WTC11 (cell line): ENCODE results near the gene C6orf136. TPM values are rescaled to one million over a fixed set of nuclear protein-coding genes. Genes with fewer than 3 reads are reported as not detected.

ENCODE experiments used
- ATF1 ChIP-seq: sonication (generic); formaldehyde crosslinking; IDR thresholded peaks from 2 replicates; pipeline ENCODE4 v1.8.1; 2023; ENCODE audit warnings: mild to moderate bottlenecking, moderate library complexity, missing genetic modification reagents
- CREB1 ChIP-seq: sonication (generic); formaldehyde crosslinking; IDR thresholded peaks from 2 replicates; pipeline ENCODE4 v1.8.0; 2023; ENCODE audit warnings: mild to moderate bottlenecking, missing genetic modification reagents
- CTCF ChIP-seq: fragments of 200-600 bp; IDR thresholded peaks from 2 replicates; pipeline ENCODE4 v1.8.0; 2022; ENCODE audit warnings: antibody characterized with exemption
- ETV6 ChIP-seq: sonication (generic); formaldehyde crosslinking; IDR thresholded peaks from 2 replicates; pipeline ENCODE4 v1.8.1; 2022; ENCODE audit warnings: mild to moderate bottlenecking, missing genetic modification reagents
- FOXJ3 ChIP-seq: sonication (generic); formaldehyde crosslinking; IDR thresholded peaks from 2 replicates; pipeline ENCODE4 v1.9.0; 2021; ENCODE audit warnings: missing genetic modification reagents, mild to moderate bottlenecking, borderline replicate concordance
- GABPB1 ChIP-seq: sonication (generic); formaldehyde crosslinking; IDR thresholded peaks from 2 replicates; pipeline ENCODE4 v1.8.1; 2023; ENCODE audit warnings: mild to moderate bottlenecking, missing genetic modification reagents
- GRHL2 ChIP-seq: fragments of 250-450 bp; sonication (Bioruptor Pico); IDR thresholded peaks from 2 replicates; pipeline ENCODE4 v1.8.0; 2022; ENCODE audit warnings: mild to moderate bottlenecking, moderate library complexity; ENCODE audit not compliant: insufficient replicate concordance, severe bottlenecking
- HMGXB4 ChIP-seq: sonication (generic); formaldehyde crosslinking; IDR thresholded peaks from 2 replicates; pipeline ENCODE4 v1.8.1; 2023; ENCODE audit warnings: mild to moderate bottlenecking, moderate library complexity, missing genetic modification reagents
- IRF2 ChIP-seq: sonication (generic); formaldehyde crosslinking; IDR thresholded peaks from 2 replicates; pipeline ENCODE4 v1.8.0; 2022; ENCODE audit warnings: low read depth, missing genetic modification reagents, borderline replicate concordance
- JUN ChIP-seq: sonication (generic); formaldehyde crosslinking; IDR thresholded peaks from 2 replicates; pipeline ENCODE4 v1.8.0; 2023; ENCODE audit warnings: mild to moderate bottlenecking, missing genetic modification reagents
- NFYB ChIP-seq: sonication (generic); formaldehyde crosslinking; conservative IDR thresholded peaks from 2 replicates; pipeline ENCODE4 v1.8.0; 2022; ENCODE audit warnings: low read depth, missing genetic modification reagents
- NR1H2 ChIP-seq: sonication (generic); formaldehyde crosslinking; IDR thresholded peaks from 2 replicates; pipeline ENCODE4 v1.9.0; 2021; ENCODE audit warnings: mild to moderate bottlenecking, moderate library complexity, missing genetic modification reagents
- NR3C1 ChIP-seq: sonication (generic); formaldehyde crosslinking; conservative IDR thresholded peaks from 2 replicates; pipeline ENCODE4 v1.8.1; 2023; ENCODE audit warnings: low read depth, mild to moderate bottlenecking, missing genetic modification reagents
- PRDM15 ChIP-seq: sonication (generic); formaldehyde crosslinking; IDR thresholded peaks from 2 replicates; pipeline ENCODE4 v1.8.0; 2022; ENCODE audit warnings: missing genetic modification reagents
- PRRX2 ChIP-seq: fragments of 250-450 bp; sonication (Bioruptor Pico); IDR thresholded peaks from 2 replicates; pipeline ENCODE4 v1.8.0; 2021; ENCODE audit warnings: mild to moderate bottlenecking
- ZBTB21 ChIP-seq: sonication (generic); formaldehyde crosslinking; IDR thresholded peaks from 2 replicates; pipeline ENCODE4 v1.8.1; 2023; ENCODE audit warnings: mild to moderate bottlenecking, missing genetic modification reagents, borderline replicate concordance
- ZBTB43 ChIP-seq: sonication (generic); formaldehyde crosslinking; IDR thresholded peaks from 2 replicates; pipeline ENCODE4 v1.8.1; 2023; ENCODE audit warnings: mild to moderate bottlenecking, missing genetic modification reagents
- ZNF532 ChIP-seq: fragments of 250-450 bp; sonication (Bioruptor Pico); IDR thresholded peaks from 2 replicates; pipeline ENCODE4 v1.9.0; 2021; ENCODE audit warnings: mild to moderate bottlenecking, borderline replicate concordance
- total RNA-seq: library from RNA; stranded (reverse); gene quantifications from 3 replicates; pipeline ENCODE4 v1.2.3, GENCODE V29; 2021
- TF ChIP-seq, protein P1 (sequence below): sonication (generic); formaldehyde crosslinking; IDR thresholded peaks from 2 replicates; pipeline ENCODE4 v1.8.1; 2023; ENCODE audit warnings: mild to moderate bottlenecking, missing genetic modification reagents, moderate library complexity
- TF ChIP-seq, protein P2 (sequence below): sonication (generic); formaldehyde crosslinking; IDR thresholded peaks from 2 replicates; pipeline ENCODE4 v1.8.1; 2022; ENCODE audit warnings: mild to moderate bottlenecking, moderate library complexity, missing genetic modification reagents
- TF ChIP-seq, protein P3 (sequence below): sonication (generic); formaldehyde crosslinking; IDR thresholded peaks from 2 replicates; pipeline ENCODE4 v1.8.1; 2023; ENCODE audit warnings: mild to moderate bottlenecking, missing genetic modification reagents, moderate library complexity
- TF ChIP-seq, protein P4 (sequence below): sonication (generic); formaldehyde crosslinking; conservative IDR thresholded peaks from 2 replicates; pipeline ENCODE4 v1.8.1; 2022; ENCODE audit warnings: mild to moderate bottlenecking, missing genetic modification reagents

The C6orf136 gene
- total RNA-seq, 1 experiment from 2014 or later = 26.5 TPM

- TF ChIP-seq ZBTB43 (CRISPR knock-in tag) = no peak
- TF ChIP-seq, protein P1, sequence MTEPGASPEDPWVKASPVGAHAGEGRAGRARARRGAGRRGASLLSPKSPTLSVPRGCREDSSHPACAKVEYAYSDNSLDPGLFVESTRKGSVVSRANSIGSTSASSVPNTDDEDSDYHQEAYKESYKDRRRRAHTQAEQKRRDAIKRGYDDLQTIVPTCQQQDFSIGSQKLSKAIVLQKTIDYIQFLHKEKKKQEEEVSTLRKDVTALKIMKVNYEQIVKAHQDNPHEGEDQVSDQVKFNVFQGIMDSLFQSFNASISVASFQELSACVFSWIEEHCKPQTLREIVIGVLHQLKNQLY = no peak
- peak; percentile 85 for TF ChIP-seq PRRX2 (CRISPR knock-in tag)
- no peak for TF ChIP-seq IRF2 (CRISPR knock-in tag)
- no peak for TF ChIP-seq CTCF
- TF ChIP-seq NFYB (CRISPR knock-in tag) = no peak
- no peak for TF ChIP-seq GRHL2
- TF ChIP-seq NR3C1 (CRISPR knock-in tag) = no peak
- TF ChIP-seq NR1H2 (CRISPR knock-in tag) = no peak
- no peak for TF ChIP-seq JUN (CRISPR knock-in tag)
- TF ChIP-seq ATF1 (CRISPR knock-in tag) = no peak
- TF ChIP-seq, protein P2, sequence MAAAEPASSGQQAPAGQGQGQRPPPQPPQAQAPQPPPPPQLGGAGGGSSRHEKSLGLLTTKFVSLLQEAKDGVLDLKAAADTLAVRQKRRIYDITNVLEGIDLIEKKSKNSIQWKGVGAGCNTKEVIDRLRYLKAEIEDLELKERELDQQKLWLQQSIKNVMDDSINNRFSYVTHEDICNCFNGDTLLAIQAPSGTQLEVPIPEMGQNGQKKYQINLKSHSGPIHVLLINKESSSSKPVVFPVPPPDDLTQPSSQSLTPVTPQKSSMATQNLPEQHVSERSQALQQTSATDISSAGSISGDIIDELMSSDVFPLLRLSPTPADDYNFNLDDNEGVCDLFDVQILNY (CRISPR knock-in tag) = no peak
- TF ChIP-seq GABPB1 = peak; percentile 61
- TF ChIP-seq HMGXB4 = no peak
- TF ChIP-seq FOXJ3 (CRISPR knock-in tag) = no peak
- no peak for TF ChIP-seq ETV6 (CRISPR knock-in tag)
- TF ChIP-seq ZNF532 (CRISPR knock-in tag) = no peak; the same call in 1 of the 2 replicates
- peak; percentile 43; the same call in 1 of the 2 replicates for TF ChIP-seq PRDM15
- TF ChIP-seq ZBTB21 (CRISPR knock-in tag) = no peak; the same call in 1 of the 2 replicates
- TF ChIP-seq CREB1 (CRISPR knock-in tag) = 0 out of 2 replicates have a peak, but pooled peaks have one; percentile 67
- TF ChIP-seq, protein P3, sequence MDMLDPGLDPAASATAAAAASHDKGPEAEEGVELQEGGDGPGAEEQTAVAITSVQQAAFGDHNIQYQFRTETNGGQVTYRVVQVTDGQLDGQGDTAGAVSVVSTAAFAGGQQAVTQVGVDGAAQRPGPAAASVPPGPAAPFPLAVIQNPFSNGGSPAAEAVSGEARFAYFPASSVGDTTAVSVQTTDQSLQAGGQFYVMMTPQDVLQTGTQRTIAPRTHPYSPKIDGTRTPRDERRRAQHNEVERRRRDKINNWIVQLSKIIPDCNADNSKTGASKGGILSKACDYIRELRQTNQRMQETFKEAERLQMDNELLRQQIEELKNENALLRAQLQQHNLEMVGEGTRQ (CRISPR knock-in tag) = no peak
- TF ChIP-seq, protein P4, sequence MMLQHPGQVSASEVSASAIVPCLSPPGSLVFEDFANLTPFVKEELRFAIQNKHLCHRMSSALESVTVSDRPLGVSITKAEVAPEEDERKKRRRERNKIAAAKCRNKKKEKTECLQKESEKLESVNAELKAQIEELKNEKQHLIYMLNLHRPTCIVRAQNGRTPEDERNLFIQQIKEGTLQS (CRISPR knock-in tag) = no peak
Observed at GRCh38 chr6:30626484-30627366, 20.2 kb upstream of the C6orf136 start, which contains the start of gene ATAT1 (continued).
